GM12878 (cell line): ENCODE data around the gene WTIP.
"Not testable (repeated sequence)": the region's sequence is repeated elsewhere in the genome, so short reads cannot be mapped to it uniquely, and the experiment has no call there.

Experiments used
- BCLAF1 ChIP-seq: fragments of 450-650 bp; IDR thresholded peaks from 2 replicates; pipeline ENCODE4 v1.6.1; 2017; ENCODE audit warnings: antibody characterized with exemption, mild to moderate bottlenecking, moderate library complexity
- CBFB ChIP-seq: IDR thresholded peaks from 2 replicates; pipeline ENCODE4 v1.6.1; 2016; ENCODE audit warnings: antibody characterized with exemption, low read depth
- EZH2 ChIP-seq: IDR thresholded peaks from 2 replicates; pipeline ENCODE4 v1.6.1; 2012; ENCODE audit warnings: low read depth, mild to moderate bottlenecking, control low read depth, inconsistent platforms, low read length, borderline replicate concordance; ENCODE audit not compliant: control insufficient read depth
- FOXM1 ChIP-seq: IDR thresholded peaks from 2 replicates; pipeline ENCODE4 v1.6.1; 2012; ENCODE audit warnings: low read depth, mild to moderate bottlenecking, inconsistent platforms, low read length, moderate library complexity
- MTA2 ChIP-seq: fragments of 450-650 bp; IDR thresholded peaks from 2 replicates; pipeline ENCODE4 v1.6.1; 2016; ENCODE audit warnings: low read depth, mild to moderate bottlenecking, moderate library complexity
- MYC ChIP-seq: IDR thresholded peaks from 2 replicates; pipeline ENCODE4 v1.6.1; 2011; ENCODE audit warnings: mild to moderate bottlenecking, low read length, moderate library complexity, inconsistent platforms; ENCODE audit not compliant: insufficient read depth, insufficient replicate concordance, insufficient read length, severe bottlenecking
- POLR2AphosphoS5 ChIP-seq: IDR thresholded peaks from 2 replicates; pipeline ENCODE4 v1.6.1; 2011; ENCODE audit warnings: mild to moderate bottlenecking, low read length, inconsistent platforms
- SP1 ChIP-seq: IDR thresholded peaks from one replicate; pipeline ENCODE4 v1.6.1; 2011; ENCODE audit warnings: low read depth, low read length
- ZNF274 ChIP-seq: IDR thresholded peaks from one replicate; pipeline ENCODE4 v1.8.0; 2011; ENCODE audit not compliant: insufficient read length, insufficient read depth
- TF ChIP-seq, protein P1 (sequence below): fragments of 450-650 bp; formaldehyde crosslinking; IDR thresholded peaks from 2 replicates; pipeline ENCODE4 v1.5.0; 2022; ENCODE audit warnings: mild to moderate bottlenecking, missing genetic modification characterization

DNA sequence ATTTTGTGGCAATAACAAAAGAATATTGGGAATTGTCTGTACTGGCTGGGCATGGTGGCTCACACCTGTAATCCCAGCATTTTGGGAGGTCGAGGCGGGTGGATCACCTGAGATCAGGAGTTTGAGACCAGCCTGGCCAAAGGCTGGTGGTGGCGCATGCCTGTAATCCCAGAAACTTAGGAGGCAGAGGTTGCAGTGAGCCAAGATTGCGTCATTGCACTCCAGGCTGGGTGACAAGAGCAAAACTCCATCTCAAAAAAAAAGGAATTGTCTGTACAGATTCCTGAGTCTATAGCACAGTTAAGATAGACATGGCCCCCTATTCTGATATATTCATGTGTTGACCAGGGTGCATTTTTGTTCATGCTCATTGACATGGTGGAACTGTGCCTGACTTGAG lies 16.8 kb upstream of the WTIP start:
- TF ChIP-seq EZH2, ZNF274, FOXM1, CBFB, BCLAF1, MYC, SP1, POLR2AphosphoS5, MTA2: not testable (repeated sequence)
- TF ChIP-seq, protein P1, sequence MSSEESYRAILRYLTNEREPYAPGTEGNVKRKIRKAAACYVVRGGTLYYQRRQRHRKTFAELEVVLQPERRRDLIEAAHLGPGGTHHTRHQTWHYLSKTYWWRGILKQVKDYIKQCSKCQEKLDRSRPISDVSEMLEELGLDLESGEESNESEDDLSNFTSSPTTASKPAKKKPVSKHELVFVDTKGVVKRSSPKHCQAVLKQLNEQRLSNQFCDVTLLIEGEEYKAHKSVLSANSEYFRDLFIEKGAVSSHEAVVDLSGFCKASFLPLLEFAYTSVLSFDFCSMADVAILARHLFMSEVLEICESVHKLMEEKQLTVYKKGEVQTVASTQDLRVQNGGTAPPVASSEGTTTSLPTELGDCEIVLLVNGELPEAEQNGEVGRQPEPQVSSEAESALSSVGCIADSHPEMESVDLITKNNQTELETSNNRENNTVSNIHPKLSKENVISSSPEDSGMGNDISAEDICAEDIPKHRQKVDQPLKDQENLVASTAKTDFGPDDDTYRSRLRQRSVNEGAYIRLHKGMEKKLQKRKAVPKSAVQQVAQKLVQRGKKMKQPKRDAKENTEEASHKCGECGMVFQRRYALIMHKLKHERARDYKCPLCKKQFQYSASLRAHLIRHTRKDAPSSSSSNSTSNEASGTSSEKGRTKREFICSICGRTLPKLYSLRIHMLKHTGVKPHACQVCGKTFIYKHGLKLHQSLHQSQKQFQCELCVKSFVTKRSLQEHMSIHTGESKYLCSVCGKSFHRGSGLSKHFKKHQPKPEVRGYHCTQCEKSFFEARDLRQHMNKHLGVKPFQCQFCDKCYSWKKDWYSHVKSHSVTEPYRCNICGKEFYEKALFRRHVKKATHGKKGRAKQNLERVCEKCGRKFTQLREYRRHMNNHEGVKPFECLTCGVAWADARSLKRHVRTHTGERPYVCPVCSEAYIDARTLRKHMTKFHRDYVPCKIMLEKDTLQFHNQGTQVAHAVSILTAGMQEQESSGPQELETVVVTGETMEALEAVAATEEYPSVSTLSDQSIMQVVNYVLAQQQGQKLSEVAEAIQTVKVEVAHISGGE = not testable (repeated sequence)
